GM10266 (cell line): ENCODE measurements around the gene CCDC150.

ENCODE experiments used
- DNase-seq: peaks from one replicate; pipeline ENCODE4 v3.0.0; 2012; ENCODE audit errors: extremely low spot score
- TF ChIP-seq, protein P1 (sequence below): IDR thresholded peaks from 2 replicates; pipeline ENCODE4 v1.5.1; 2012; ENCODE audit warnings: mild to moderate bottlenecking, low read depth; ENCODE audit not compliant: control insufficient read depth, insufficient read depth; ENCODE audit errors: missing control alignments

The CCDC150 gene

DNA sequence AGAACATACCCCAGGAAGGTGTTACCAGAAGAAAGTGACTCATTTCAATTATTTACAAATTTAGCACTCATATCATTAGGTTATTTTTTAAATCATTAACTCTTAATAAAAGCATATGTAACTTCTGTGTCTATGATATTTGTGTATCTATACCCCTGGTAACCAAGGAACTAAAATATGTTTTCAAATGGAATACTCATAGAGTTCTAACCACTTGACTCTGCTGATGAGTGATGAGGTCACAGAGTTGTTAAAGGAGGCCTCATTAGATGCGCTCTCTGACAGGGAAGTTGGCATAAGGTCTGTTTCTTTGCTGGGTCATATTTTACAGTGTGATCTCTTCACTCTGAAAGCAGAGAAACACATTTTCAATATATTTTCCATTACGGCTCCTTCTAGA is 73.4 kb downstream of the CCDC150 start:
- DNase-seq: no peak
- TF ChIP-seq, protein P1, sequence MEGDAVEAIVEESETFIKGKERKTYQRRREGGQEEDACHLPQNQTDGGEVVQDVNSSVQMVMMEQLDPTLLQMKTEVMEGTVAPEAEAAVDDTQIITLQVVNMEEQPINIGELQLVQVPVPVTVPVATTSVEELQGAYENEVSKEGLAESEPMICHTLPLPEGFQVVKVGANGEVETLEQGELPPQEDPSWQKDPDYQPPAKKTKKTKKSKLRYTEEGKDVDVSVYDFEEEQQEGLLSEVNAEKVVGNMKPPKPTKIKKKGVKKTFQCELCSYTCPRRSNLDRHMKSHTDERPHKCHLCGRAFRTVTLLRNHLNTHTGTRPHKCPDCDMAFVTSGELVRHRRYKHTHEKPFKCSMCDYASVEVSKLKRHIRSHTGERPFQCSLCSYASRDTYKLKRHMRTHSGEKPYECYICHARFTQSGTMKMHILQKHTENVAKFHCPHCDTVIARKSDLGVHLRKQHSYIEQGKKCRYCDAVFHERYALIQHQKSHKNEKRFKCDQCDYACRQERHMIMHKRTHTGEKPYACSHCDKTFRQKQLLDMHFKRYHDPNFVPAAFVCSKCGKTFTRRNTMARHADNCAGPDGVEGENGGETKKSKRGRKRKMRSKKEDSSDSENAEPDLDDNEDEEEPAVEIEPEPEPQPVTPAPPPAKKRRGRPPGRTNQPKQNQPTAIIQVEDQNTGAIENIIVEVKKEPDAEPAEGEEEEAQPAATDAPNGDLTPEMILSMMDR: no peak

DNA sequence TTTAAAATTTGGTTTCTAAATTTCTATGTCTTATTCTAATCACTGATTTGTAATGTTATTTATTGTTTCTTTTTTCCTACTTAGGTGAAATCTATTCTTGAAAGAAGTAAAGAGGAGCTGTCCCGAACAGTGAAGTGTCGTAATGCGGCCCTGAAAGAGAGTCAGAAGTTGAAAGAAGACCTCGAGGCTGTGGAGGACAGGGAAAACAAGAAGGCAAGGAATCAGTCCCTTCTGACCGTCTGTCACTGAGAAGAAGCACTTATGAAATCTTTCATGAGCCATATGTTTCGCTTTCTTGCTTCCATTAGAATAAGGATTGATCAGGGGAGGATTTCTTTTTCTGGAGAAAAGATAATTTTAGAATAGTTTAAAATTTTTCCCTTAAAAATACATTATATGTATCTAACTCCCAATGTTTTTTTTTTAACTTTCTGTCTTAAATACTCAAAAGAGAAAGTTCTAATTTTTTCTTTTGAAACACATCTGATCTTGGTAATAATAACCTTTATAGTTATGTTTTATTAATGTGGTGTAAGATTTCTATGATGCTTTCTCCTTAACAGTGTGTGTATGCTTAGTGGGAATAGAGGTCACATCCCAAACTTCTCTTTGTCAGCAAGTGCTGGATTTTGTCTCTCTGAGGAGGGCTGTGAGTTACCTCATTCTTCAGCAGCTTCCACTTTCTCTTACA is 79.0 kb downstream of the CCDC150 start:
- DNase-seq: no peak
- TF ChIP-seq, protein P1: no peak

DNA sequence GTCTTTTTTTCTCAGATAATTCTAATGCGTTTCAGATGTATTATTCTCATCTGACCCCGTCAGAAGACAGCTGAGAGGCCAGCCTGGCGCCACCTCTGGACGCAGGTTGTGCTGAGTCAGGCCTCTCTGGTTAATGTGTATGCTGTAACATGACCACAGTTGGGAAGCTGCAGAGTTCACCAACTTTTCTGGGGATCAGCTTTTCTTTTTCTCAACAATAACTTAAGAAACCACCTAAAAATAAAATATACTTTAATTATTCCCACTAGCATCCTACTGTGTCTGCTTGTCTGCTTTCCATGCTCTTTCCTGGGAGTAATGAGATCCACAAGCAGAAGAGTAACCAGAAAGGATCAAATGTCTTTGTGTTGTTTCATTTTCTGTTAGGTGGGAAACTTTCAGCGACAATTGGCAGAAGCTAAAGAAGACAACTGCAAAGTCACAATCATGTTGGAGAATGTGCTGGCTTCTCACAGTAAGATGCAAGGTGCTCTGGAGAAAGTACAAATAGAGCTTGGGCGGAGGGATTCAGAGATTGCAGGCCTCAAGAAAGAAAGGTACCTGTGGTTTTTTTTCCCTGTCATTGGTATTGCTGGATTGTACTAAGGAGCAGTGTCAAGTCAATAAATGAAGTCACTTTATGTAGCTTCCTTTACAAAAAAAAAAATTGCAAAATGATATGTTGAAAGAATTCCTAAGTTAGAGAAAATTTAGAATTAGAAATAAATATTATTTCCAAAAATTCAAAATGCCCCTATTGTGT is 79.8 kb downstream of the CCDC150 start:
- DNase-seq: no peak
- TF ChIP-seq, protein P1: peak; percentile 22

DNA sequence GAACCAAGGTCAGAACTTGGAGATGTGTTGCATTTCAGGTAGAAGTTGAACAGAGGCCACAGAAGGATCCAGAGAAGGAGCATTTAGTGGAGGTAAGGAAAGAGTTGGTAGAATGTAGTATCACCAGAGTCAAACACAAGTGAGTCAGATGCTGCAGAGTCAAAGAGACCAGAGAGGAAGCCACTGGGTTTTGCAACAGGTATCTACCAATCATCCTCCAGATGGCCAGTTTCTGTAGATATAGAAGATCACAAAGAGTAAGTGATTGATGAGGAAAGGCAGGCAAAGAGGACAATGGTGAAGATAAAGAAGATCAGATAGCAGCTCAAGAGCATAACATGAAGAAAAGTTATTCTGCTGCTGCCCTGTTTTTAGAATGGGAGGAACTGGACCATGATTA is 84.1 kb downstream of the CCDC150 start:
- DNase-seq: no peak
- TF ChIP-seq, protein P1: no peak

DNA sequence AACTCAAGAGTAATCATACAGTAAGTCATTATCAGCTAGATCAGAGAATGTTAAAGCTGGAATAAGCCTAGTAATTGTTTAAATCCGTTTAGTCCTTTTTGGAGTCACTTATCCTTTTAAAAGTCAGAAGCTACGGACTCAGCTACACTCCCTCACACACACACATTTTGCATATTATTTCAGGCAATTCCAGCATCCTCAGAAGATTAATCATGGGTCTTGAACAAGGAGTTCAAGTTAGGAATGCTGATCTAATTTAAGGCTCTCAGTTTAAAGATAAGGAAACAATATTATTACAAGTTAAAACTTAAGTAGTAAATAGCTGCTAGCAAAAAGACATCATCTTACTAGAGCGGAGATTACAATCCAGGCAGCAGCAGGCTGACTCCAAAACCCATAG is 85.7 kb downstream of the CCDC150 start:
- TF ChIP-seq, protein P1: no peak
- DNase-seq: no peak

DNA sequence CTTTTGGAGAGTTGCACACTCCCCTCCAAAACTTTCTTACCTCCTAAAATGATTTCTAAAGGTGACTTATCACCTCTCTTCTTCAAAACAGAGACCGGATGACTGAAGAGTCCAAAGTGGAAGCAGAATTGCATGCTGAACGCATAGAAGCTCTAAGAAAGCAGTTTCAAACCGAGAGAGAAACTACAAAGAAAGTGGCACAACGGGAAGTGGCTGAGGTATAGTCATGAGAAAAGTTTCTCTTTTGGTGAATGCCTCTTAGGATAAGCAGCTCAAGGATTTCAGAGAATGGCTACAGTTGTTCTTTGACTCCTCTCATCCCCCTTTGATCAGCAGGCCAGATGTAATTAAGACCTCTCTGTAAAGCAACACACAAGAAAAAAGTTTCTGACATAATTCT is 86.4 kb downstream of the CCDC150 start:
- no peak for DNase-seq

More for the DNA sequence above, 86.4 kb downstream of the CCDC150 start:
- TF ChIP-seq, protein P1: no peak
